ENCODE measurements around the gene MCF2L2. TPM values are rescaled to one million over a fixed set of nuclear protein-coding genes. Genes with fewer than 3 reads are reported as not detected.

MCF2L2 gene
- total RNA-seq, 1 donor from 2014 or later = 2.1 TPM

- no peak overlapping the region for H3K27ac Mint-ChIP-seq (ENCODE audit: unreplicated experiment)
- no peak for DNase-seq (ENCODE audit: low read depth, low spot score)
- no peak for TF ChIP-seq CTCF (conservative IDR thresholded peaks at IDR 0.05)
- no peaks in the 10 kb centered on the region for H3K4me1 Mint-ChIP-seq
- H3K9me3 Mint-ChIP-seq = no peaks in the 10 kb centered on the region
- H3K36me3 Mint-ChIP-seq (ENCODE audit: low read depth) = no peaks in the 10 kb centered on the region
- no peak overlapping the region for H3K4me3 Mint-ChIP-seq
- no peaks in the 10 kb centered on the region for H3K27me3 Mint-ChIP-seq (ENCODE audit: low read depth)
These were observed 97.5 kb downstream of the MCF2L2 start for GRCh38 chr3:183330881-183331280.

GRCh38 chr3:183329543-183329942 lies 98.9 kb downstream of the MCF2L2 start:
- Mint-ChIP-seq H3K4me1 (no peaks in the 10 kb centered on the region), H3K36me3 (ENCODE audit: low read depth) (no peaks in the 10 kb centered on the region), H3K9me3 (no peaks in the 10 kb centered on the region), H3K27ac (ENCODE audit: unreplicated experiment) (no peak overlapping the region), H3K27me3 (ENCODE audit: low read depth) (no peaks in the 10 kb centered on the region), H3K4me3 (no peak overlapping the region)
- DNase-seq (ENCODE audit: low read depth, low spot score) = no peak
- TF ChIP-seq CTCF (conservative IDR thresholded peaks at IDR 0.05) = no peak

- no peak overlapping the region for H3K27ac Mint-ChIP-seq (ENCODE audit: unreplicated experiment)
- no peaks in the 10 kb centered on the region for H3K27me3 Mint-ChIP-seq (ENCODE audit: low read depth)
- no peak overlapping the region for H3K4me3 Mint-ChIP-seq
- no peaks in the 10 kb centered on the region for H3K9me3 Mint-ChIP-seq
- no peak for TF ChIP-seq CTCF (conservative IDR thresholded peaks at IDR 0.05)
- no peaks in the 10 kb centered on the region for H3K36me3 Mint-ChIP-seq (ENCODE audit: low read depth)
- H3K4me1 Mint-ChIP-seq = no peaks in the 10 kb centered on the region
- no peak for DNase-seq (ENCODE audit: low read depth, low spot score)
These were observed 99.6 kb downstream of the MCF2L2 start for GRCh38 chr3:183328823-183329222.

GRCh38 chr3:183328164-183328563 lies 100.3 kb downstream of the MCF2L2 start:
- H3K36me3 Mint-ChIP-seq (ENCODE audit: low read depth) = no peaks in the 10 kb centered on the region
- H3K27ac Mint-ChIP-seq (ENCODE audit: unreplicated experiment) = no peak overlapping the region
- no peaks in the 10 kb centered on the region for H3K9me3 Mint-ChIP-seq
- H3K4me3 Mint-ChIP-seq = no peak overlapping the region
- H3K27me3 Mint-ChIP-seq (ENCODE audit: low read depth) = no peaks in the 10 kb centered on the region
- no peaks in the 10 kb centered on the region for H3K4me1 Mint-ChIP-seq
- TF ChIP-seq CTCF (conservative IDR thresholded peaks at IDR 0.05) = no peak
- DNase-seq (ENCODE audit: low read depth, low spot score) = no peak

GRCh38 chr3:183327343-183327742 lies 101.1 kb downstream of the MCF2L2 start:
- H3K4me1 Mint-ChIP-seq = no peaks in the 10 kb centered on the region
- H3K27me3 Mint-ChIP-seq (ENCODE audit: low read depth) = no peaks in the 10 kb centered on the region
- TF ChIP-seq CTCF (conservative IDR thresholded peaks at IDR 0.05) = no peak
- no peak overlapping the region for H3K4me3 Mint-ChIP-seq
- no peak overlapping the region for H3K27ac Mint-ChIP-seq (ENCODE audit: unreplicated experiment)
- no peaks in the 10 kb centered on the region for H3K9me3 Mint-ChIP-seq
- no peaks in the 10 kb centered on the region for H3K36me3 Mint-ChIP-seq (ENCODE audit: low read depth)
- DNase-seq (ENCODE audit: low read depth, low spot score) = no peak

- no peak overlapping the region for H3K4me3 Mint-ChIP-seq
- no peak for TF ChIP-seq CTCF (conservative IDR thresholded peaks at IDR 0.05)
- H3K36me3 Mint-ChIP-seq (ENCODE audit: low read depth) = no peaks in the 10 kb centered on the region
- H3K27ac Mint-ChIP-seq (ENCODE audit: unreplicated experiment) = no peak overlapping the region
- no peak for DNase-seq (ENCODE audit: low read depth, low spot score)
- H3K4me1 Mint-ChIP-seq = peaks cover 3% of the 10 kb centered on the region
- H3K9me3 Mint-ChIP-seq = no peaks in the 10 kb centered on the region
- H3K27me3 Mint-ChIP-seq (ENCODE audit: low read depth) = no peaks in the 10 kb centered on the region
These were observed 104.3 kb downstream of the MCF2L2 start for GRCh38 chr3:183324083-183324482.
